ENCODE data around the gene HMGCR.

The HMGCR gene

DNA sequence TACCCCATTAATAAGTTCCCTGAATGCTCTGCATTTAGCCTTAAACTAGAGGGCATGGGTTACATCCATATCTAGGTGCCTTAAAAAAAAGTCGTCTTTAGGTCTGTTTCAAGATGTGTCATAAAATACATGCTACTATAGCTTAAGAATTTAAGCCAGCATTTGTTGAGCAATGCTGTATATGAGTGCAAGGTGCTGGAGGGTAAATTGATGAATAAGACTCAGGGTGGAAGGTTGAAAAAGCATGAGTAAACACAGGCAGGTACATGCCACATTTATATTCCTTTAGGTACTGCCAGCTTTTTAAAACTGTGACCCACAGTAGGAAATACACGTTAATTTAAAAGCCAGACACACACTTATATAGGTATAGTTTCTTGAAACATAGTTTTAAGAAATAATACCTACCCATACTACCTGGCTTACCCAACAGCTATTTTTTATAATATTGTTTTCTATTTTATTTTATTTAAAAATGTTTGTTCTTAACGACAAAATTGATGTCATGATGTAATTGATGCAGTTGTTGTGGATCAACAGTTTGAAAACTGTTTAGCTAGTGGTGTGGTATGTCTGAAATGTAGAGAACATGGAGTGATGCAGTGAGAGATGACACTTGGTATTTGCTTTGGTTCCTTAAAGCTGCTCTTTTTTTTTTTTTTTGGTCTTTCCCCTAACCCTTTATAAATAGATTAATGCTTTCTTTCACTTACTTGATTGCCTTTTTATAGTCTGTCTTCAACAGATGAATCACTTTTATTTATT lies 3.9 kb downstream of the HMGCR start:
- DNase-seq (ENCODE audit: low read depth in 2 of 2): no peak

DNA sequence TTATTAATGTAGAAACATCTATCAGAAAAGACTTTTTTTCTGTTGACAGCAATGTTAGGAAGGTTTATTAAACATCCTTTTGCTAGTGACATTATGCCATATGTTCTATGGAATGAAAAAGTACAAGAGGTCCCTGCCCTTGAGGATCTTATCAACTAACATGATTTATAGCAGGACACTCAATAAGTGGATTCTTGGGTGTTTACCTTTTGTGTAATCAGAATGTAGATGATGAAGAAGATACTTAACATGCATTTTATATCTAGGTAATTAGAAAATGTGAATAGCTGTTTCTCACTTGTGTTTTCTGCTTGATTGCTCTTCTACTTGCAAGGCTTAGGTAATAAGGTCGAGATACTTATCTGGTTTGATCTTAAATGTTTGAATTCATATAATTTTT lies 4.9 kb downstream of the HMGCR start:
- DNase-seq (ENCODE audit: low read depth in 2 of 2): no peak

GRCh38 chr5:75342836-75343235 lies 5.8 kb downstream of the HMGCR start:
- DNase-seq (ENCODE audit: low read depth in 2 of 2): no peak

DNA sequence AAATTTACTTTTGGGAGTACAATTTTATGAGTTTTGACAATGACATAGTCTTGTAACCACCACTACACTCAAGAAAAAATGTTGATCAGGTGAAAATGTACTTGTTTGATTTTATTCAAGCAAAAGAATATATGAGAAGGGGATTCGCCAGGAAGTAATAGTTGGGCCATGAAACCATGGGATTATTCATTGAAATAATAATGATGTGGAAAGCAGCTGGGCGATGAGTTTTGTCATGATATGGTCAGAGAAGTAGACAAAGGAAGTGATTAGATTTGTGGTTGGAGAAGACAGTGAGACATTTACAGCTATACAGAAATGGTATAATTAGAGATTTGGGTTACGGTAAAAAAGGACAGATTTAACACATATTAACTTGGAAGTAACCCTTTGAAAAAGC lies 11.2 kb downstream of the HMGCR start:
- DNase-seq (ENCODE audit: low read depth in 2 of 2): no peak

GRCh38 chr5:75349663-75350062 lies 12.6 kb downstream of the HMGCR start:
- no peak for DNase-seq (ENCODE audit: low read depth in 2 of 2)

- no peak for DNase-seq (ENCODE audit: low read depth in 2 of 2)
Measured at GRCh38 chr5:75351139-75351926, 14.3 kb downstream of the HMGCR start.

- no peak for DNase-seq (ENCODE audit: low read depth in 2 of 2)
Measured at GRCh38 chr5:75355236-75355635, 18.2 kb downstream of the HMGCR start.

DNA sequence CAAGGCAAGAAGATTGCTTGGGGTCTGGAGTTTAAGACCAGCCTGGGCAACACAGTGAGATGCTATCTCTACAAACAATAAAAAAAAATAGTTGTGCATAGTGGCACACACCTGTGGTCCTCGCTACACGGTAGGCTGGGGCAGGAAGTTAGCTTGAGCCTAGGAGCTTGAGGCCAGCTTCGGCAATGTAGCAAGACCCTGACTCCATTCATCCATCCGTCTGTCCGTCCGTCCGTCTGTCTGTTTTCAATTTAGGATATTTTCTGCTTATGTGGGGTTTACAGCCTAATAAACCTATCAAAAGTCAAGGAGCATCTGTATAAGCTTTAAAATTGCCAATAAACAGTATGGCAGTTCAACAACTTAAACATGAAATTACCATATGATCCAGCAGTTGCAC lies 19.7 kb downstream of the HMGCR start:
- no peak for DNase-seq (ENCODE audit: low read depth in 2 of 2)

DNA sequence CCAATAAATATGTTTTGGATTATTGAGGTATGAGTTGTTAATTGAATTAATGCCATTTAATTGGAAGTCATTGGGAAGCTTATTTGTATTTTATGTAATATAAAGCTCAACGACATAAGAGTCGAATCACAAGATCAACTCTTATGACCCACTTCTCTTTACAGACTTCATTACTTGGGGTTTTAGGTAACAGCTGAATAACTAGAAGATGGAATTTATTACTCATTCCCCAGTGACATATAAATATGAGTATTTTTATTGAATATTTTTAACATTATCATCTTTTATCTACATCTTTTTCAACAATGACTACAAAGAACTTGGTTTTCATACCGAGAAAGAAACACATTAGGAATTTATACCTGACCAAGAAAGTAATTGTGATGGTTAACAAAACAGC lies 21.1 kb downstream of the HMGCR start:
- DNase-seq (ENCODE audit: low read depth in 2 of 2): no peak

- no peak for DNase-seq (ENCODE audit: low read depth in 2 of 2)
Measured at GRCh38 chr5:75361310-75361709, 24.3 kb downstream of the HMGCR start.

- no peak for DNase-seq (ENCODE audit: low read depth in 2 of 2)
Measured at GRCh38 chr5:75362474-75362975, 25.5 kb downstream of the HMGCR start.

DNA sequence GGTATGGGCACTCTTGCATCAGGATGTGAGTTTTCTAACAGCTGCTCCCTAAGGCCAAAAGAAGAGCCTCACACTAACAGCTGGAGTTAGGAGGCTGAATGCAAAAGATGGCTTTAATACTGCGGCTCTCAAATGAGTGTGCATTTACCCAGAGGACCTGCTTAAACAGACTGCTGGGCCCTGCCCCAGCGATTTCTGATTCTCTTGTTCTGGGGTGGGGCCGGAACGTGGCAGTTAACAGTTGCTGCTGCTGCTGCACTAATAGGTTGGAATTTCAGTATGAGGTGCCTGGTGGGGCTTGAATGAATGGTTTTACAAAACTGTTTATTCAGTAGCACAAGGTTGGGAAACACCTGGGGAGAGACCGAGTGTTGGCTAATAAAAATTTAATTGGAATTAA lies 26.1 kb downstream of the HMGCR start:
- no peak for DNase-seq (ENCODE audit: low read depth in 2 of 2)

- no peak for DNase-seq (ENCODE audit: low read depth in 2 of 2)
Measured at GRCh38 chr5:75363726-75364495, 26.9 kb downstream of the HMGCR start.

GRCh38 chr5:75364571-75365280 lies 27.7 kb downstream of the HMGCR start:
- no peak for DNase-seq (ENCODE audit: low read depth in 2 of 2)

GRCh38 chr5:75365740-75366139 lies 28.7 kb downstream of the HMGCR start:
- DNase-seq (ENCODE audit: low read depth in 2 of 2): no peak

- DNase-seq (ENCODE audit: low read depth in 2 of 2): no peak
Measured at GRCh38 chr5:75366787-75367186, 29.8 kb downstream of the HMGCR start.

- DNase-seq (ENCODE audit: low read depth in 2 of 2): no peak
Measured at GRCh38 chr5:75367401-75367800, 30.4 kb downstream of the HMGCR start.

GRCh38 chr5:75368391-75368790 lies 31.4 kb downstream of the HMGCR start:
- no peak for DNase-seq (ENCODE audit: low read depth in 2 of 2)

DNA sequence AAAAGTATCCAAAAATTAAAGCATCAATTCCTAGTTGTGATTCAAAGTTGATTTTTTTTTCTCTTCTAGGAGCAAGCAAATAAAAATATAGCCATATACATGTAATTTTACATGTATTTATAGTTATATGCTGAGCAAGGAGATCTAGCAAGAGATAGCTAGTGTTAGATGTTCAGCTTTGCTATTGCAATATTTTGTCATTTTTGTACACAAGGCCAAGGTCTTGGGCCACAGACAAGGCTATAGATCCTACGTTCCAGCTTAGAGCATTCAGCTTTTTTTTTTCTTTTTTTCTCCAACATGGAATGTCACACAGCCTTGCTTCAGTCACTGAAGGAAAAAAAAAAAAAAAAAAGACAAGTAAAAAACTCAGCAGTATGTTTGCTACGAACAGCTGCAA lies 36.8 kb downstream of the HMGCR start:
- no peak for DNase-seq (ENCODE audit: low read depth in 2 of 2)

GRCh38 chr5:75374394-75374814 lies 37.4 kb downstream of the HMGCR start:
- no peak for DNase-seq (ENCODE audit: low read depth in 2 of 2)

- no peak for DNase-seq (ENCODE audit: low read depth in 2 of 2)
Measured at GRCh38 chr5:75375414-75375813, 38.4 kb downstream of the HMGCR start.

GRCh38 chr5:75380099-75380498 lies 43.1 kb downstream of the HMGCR start:
- no peak for DNase-seq (ENCODE audit: low read depth in 2 of 2)
